T-helper 2 cell treated with Interferon-gamma antibody and Interleukin-4, amounts not matched to agents 5 μg/mL and 100 μg/mL, for 36 hours (primary cell): ENCODE results near the gene UNC13C.

Experiments
- DNase-seq: peaks from one replicate; pipeline ENCODE4 v3.0.0; 2021; ENCODE audit warnings: low spot score
- H3K27ac Mint-ChIP-seq: one replicate; pipeline ENCODE4 v1.8.0; 2021; ENCODE audit warnings: mild to moderate bottlenecking, mixed read lengths
- H3K27me3 Mint-ChIP-seq: one replicate; pipeline ENCODE4 v1.8.0; 2021; ENCODE audit warnings: low read depth, mixed read lengths
- H3K36me3 Mint-ChIP-seq: one replicate; pipeline ENCODE4 v1.8.0; 2021; ENCODE audit warnings: low read depth, mixed read lengths
- H3K4me1 Mint-ChIP-seq: one replicate; pipeline ENCODE4 v1.8.0; 2021; ENCODE audit warnings: low read depth, mixed read lengths
- H3K4me3 Mint-ChIP-seq: one replicate; pipeline ENCODE4 v1.8.0; 2022; ENCODE audit warnings: mild to moderate bottlenecking, moderate library complexity, mixed read lengths
- H3K9me3 Mint-ChIP-seq: one replicate; pipeline ENCODE4 v1.8.0; 2021; ENCODE audit warnings: mixed read lengths

The UNC13C gene

GRCh38 chr15:54518156-54518882 lies 540.1 kb downstream of the UNC13C start:
- H3K27me3 Mint-ChIP-seq: no peaks in the 10 kb centered on the region
- H3K4me1 Mint-ChIP-seq: peaks cover 8% of the 10 kb centered on the region
- H3K27ac Mint-ChIP-seq: no peak overlapping the region
- no peaks in the 10 kb centered on the region for H3K36me3 Mint-ChIP-seq
- H3K4me3 Mint-ChIP-seq: no peak overlapping the region
- H3K9me3 Mint-ChIP-seq: no peaks in the 10 kb centered on the region
- no peak for DNase-seq

- H3K4me1 Mint-ChIP-seq: peaks cover 8% of the 10 kb centered on the region
- no peaks in the 10 kb centered on the region for H3K36me3 Mint-ChIP-seq
- no peak for DNase-seq
- H3K27me3 Mint-ChIP-seq: no peaks in the 10 kb centered on the region
- H3K9me3 Mint-ChIP-seq: no peaks in the 10 kb centered on the region
- no peak overlapping the region for H3K27ac Mint-ChIP-seq
- no peak overlapping the region for H3K4me3 Mint-ChIP-seq
Measured at GRCh38 chr15:54519577-54519976, 541.3 kb downstream of the UNC13C start.

GRCh38 chr15:54520616-54521015 lies 542.4 kb downstream of the UNC13C start:
- peaks cover 8% of the 10 kb centered on the region for H3K4me1 Mint-ChIP-seq
- no peaks in the 10 kb centered on the region for H3K36me3 Mint-ChIP-seq
- H3K27ac Mint-ChIP-seq: no peak overlapping the region
- DNase-seq: no peak
- H3K27me3 Mint-ChIP-seq: no peaks in the 10 kb centered on the region
- H3K4me3 Mint-ChIP-seq: no peak overlapping the region
- H3K9me3 Mint-ChIP-seq: no peaks in the 10 kb centered on the region

GRCh38 chr15:54521206-54521605 lies 543.0 kb downstream of the UNC13C start:
- H3K36me3 Mint-ChIP-seq: no peaks in the 10 kb centered on the region
- DNase-seq: no peak
- H3K9me3 Mint-ChIP-seq: no peaks in the 10 kb centered on the region
- H3K27ac Mint-ChIP-seq: no peak overlapping the region
- no peaks in the 10 kb centered on the region for H3K27me3 Mint-ChIP-seq
- peaks cover 8% of the 10 kb centered on the region for H3K4me1 Mint-ChIP-seq
- H3K4me3 Mint-ChIP-seq: no peak overlapping the region

GRCh38 chr15:54528021-54528420 lies 549.8 kb downstream of the UNC13C start:
- Mint-ChIP-seq H3K36me3 (no peaks in the 10 kb centered on the region), H3K9me3 (no peaks in the 10 kb centered on the region), H3K4me1 (no peaks in the 10 kb centered on the region), H3K4me3 (no peak overlapping the region), H3K27me3 (no peaks in the 10 kb centered on the region), H3K27ac (no peak overlapping the region)
- DNase-seq: no peak

- Mint-ChIP-seq H3K9me3 (peaks cover 36% of the 10 kb centered on the region), H3K36me3 (no peaks in the 10 kb centered on the region), H3K4me3 (no peak overlapping the region), H3K27ac (no peak overlapping the region), H3K4me1 (no peaks in the 10 kb centered on the region), H3K27me3 (no peaks in the 10 kb centered on the region)
- no peak for DNase-seq
Measured at GRCh38 chr15:54540721-54541120, 562.5 kb downstream of the UNC13C start.

GRCh38 chr15:54547491-54547890 lies 569.2 kb downstream of the UNC13C start:
- DNase-seq: no peak
- H3K4me3 Mint-ChIP-seq: no peak overlapping the region
- H3K9me3 Mint-ChIP-seq: peaks cover 26% of the 10 kb centered on the region
- H3K36me3 Mint-ChIP-seq: no peaks in the 10 kb centered on the region
- H3K27ac Mint-ChIP-seq: no peak overlapping the region
- H3K27me3 Mint-ChIP-seq: no peaks in the 10 kb centered on the region
- H3K4me1 Mint-ChIP-seq: no peaks in the 10 kb centered on the region

GRCh38 chr15:54550954-54551353 lies 572.7 kb downstream of the UNC13C start:
- H3K27me3 Mint-ChIP-seq: no peaks in the 10 kb centered on the region
- H3K9me3 Mint-ChIP-seq: no peaks in the 10 kb centered on the region
- no peak overlapping the region for H3K4me3 Mint-ChIP-seq
- no peaks in the 10 kb centered on the region for H3K36me3 Mint-ChIP-seq
- no peak overlapping the region for H3K27ac Mint-ChIP-seq
- DNase-seq: no peak
- H3K4me1 Mint-ChIP-seq: no peaks in the 10 kb centered on the region

- H3K4me1 Mint-ChIP-seq: no peaks in the 10 kb centered on the region
- no peaks in the 10 kb centered on the region for H3K27me3 Mint-ChIP-seq
- no peak for DNase-seq
- H3K9me3 Mint-ChIP-seq: no peaks in the 10 kb centered on the region
- no peaks in the 10 kb centered on the region for H3K36me3 Mint-ChIP-seq
- no peak overlapping the region for H3K27ac Mint-ChIP-seq
- H3K4me3 Mint-ChIP-seq: no peak overlapping the region
Measured at GRCh38 chr15:54556231-54556630, 578.0 kb downstream of the UNC13C start.

- Mint-ChIP-seq H3K4me3 (no peak overlapping the region), H3K36me3 (no peaks in the 10 kb centered on the region)
- DNase-seq: no peak
Measured at GRCh38 chr15:54559405-54560069, 581.3 kb downstream of the UNC13C start.

GRCh38 chr15:54560417-54560816 lies 582.2 kb downstream of the UNC13C start:
- Mint-ChIP-seq H3K36me3 (no peaks in the 10 kb centered on the region), H3K27me3 (no peaks in the 10 kb centered on the region), H3K4me1 (no peaks in the 10 kb centered on the region), H3K4me3 (no peak overlapping the region), H3K9me3 (no peaks in the 10 kb centered on the region), H3K27ac (no peak overlapping the region)
- no peak for DNase-seq

More at GRCh38 chr15:54559405-54560069, 581.3 kb downstream of the UNC13C start:
- Mint-ChIP-seq H3K27ac (no peak overlapping the region), H3K27me3 (no peaks in the 10 kb centered on the region), H3K9me3 (no peaks in the 10 kb centered on the region), H3K4me1 (no peaks in the 10 kb centered on the region)

GRCh38 chr15:54564166-54564565 lies 585.9 kb downstream of the UNC13C start:
- DNase-seq: no peak
- no peak overlapping the region for H3K27ac Mint-ChIP-seq
- no peaks in the 10 kb centered on the region for H3K9me3 Mint-ChIP-seq
- no peak overlapping the region for H3K4me3 Mint-ChIP-seq
- H3K4me1 Mint-ChIP-seq: no peaks in the 10 kb centered on the region
- H3K36me3 Mint-ChIP-seq: no peaks in the 10 kb centered on the region
- no peaks in the 10 kb centered on the region for H3K27me3 Mint-ChIP-seq

GRCh38 chr15:54566654-54567053 lies 588.4 kb downstream of the UNC13C start:
- H3K4me1 Mint-ChIP-seq: no peaks in the 10 kb centered on the region
- H3K4me3 Mint-ChIP-seq: no peak overlapping the region
- no peak overlapping the region for H3K27ac Mint-ChIP-seq
- H3K36me3 Mint-ChIP-seq: no peaks in the 10 kb centered on the region
- no peaks in the 10 kb centered on the region for H3K27me3 Mint-ChIP-seq
- H3K9me3 Mint-ChIP-seq: no peaks in the 10 kb centered on the region
- no peak for DNase-seq

- H3K36me3 Mint-ChIP-seq: no peaks in the 10 kb centered on the region
- no peaks in the 10 kb centered on the region for H3K9me3 Mint-ChIP-seq
- H3K4me3 Mint-ChIP-seq: no peak overlapping the region
- DNase-seq: no peak
- no peak overlapping the region for H3K27ac Mint-ChIP-seq
- no peaks in the 10 kb centered on the region for H3K4me1 Mint-ChIP-seq
- no peaks in the 10 kb centered on the region for H3K27me3 Mint-ChIP-seq
Measured at GRCh38 chr15:54567408-54568035, 589.3 kb downstream of the UNC13C start.
